Measurements from ENCODE around the gene PTPRN2.

PTPRN2 gene

GRCh38 chr7:157861551-157861950, 726.1 kb downstream of the PTPRN2 start:
- Histone ChIP-seq H3K18ac (ENCODE audit: low read length) (peak overlapping the region; percentile 94), H3K4me1 (ENCODE audit: control insufficient read depth in 2 of 2, insufficient read depth in 1 of 2, low read depth in 1 of 2, low read length in 2 of 2) (peaks cover 0 to 8% of the 10 kb centered on the region in 2 donors), H2BK5ac (ENCODE audit: low read length) (peak overlapping the region; percentile 60), H2AK5ac (ENCODE audit: low read depth, low read length) (peak overlapping the region; percentile 83), H2BK15ac (ENCODE audit: low read length) (no peak overlapping the region), H4K91ac (ENCODE audit: low read depth, low read length, poor library complexity) (no peak overlapping the region), H3K23ac (ENCODE audit: low read depth, low read length, poor library complexity) (peak overlapping the region; percentile 80), H3K27me3 (ENCODE audit: control insufficient read depth in 3 of 3, insufficient read depth in 3 of 3, low read depth in 1 of 3, low read length in 3 of 3) (no peaks in the 10 kb centered on the region), H3K9ac (ENCODE audit: low read depth, low read length, poor library complexity) (peak overlapping the region; percentile 66), H3K36me3 (replicated peaks in 1 of 2; ENCODE audit: control insufficient read depth in 2 of 2, insufficient read depth in 2 of 2, low read length in 2 of 2) (no peaks in the 10 kb centered on the region), H3K79me1 (ENCODE audit: low read depth, low read length) (no peaks in the 10 kb centered on the region), H2AFZ (ENCODE audit: low read length) (peak overlapping the region; percentile 16), H3K4me2 (ENCODE audit: insufficient read depth, low read length, poor library complexity, severe bottlenecking) (no peak overlapping the region), H2BK120ac (ENCODE audit: low read depth, low read length) (peak overlapping the region; percentile 54), H3K4me3 (ENCODE audit: low read length in 2 of 2) (no peak overlapping the region), H3K4ac (ENCODE audit: low read length) (no peak overlapping the region), H3K9me3 (replicated peaks in 1 of 2; ENCODE audit: control insufficient read depth in 2 of 2, insufficient read depth in 1 of 2, low read depth in 1 of 2, low read length in 2 of 2) (peaks cover 3 to 4% of the 10 kb centered on the region in 2 donors), H3K14ac (ENCODE audit: low read length) (peak overlapping the region; percentile 65), H3K27ac (replicated peaks; ENCODE audit: low read length) (no peak overlapping the region), H2BK12ac (ENCODE audit: low read length) (peak overlapping the region; percentile 96), H4K8ac (ENCODE audit: low read depth, low read length) (peak overlapping the region; percentile 70)
- no CpG with 5 or more reads among the region's 17 CpGs for WGBS, 2 donors (ENCODE audit: extremely low coverage in 2 of 2, insufficient read length in 2 of 2, insufficient replicate concordance in 1 of 2)
- DNase-seq (ENCODE audit: low spot score): no peak

- no peaks in the 10 kb centered on the region for H3K79me1 ChIP-seq (ENCODE audit: low read depth, low read length)
- H3K9ac ChIP-seq (ENCODE audit: low read depth, low read length, poor library complexity): peak overlapping the region; percentile 66
- no peak for DNase-seq (ENCODE audit: low spot score)
- H3K4me1 ChIP-seq (ENCODE audit: control insufficient read depth in 2 of 2, insufficient read depth in 1 of 2, low read depth in 1 of 2, low read length in 2 of 2): peaks cover 0 to 5% of the 10 kb centered on the region in 2 donors
- peak overlapping the region; percentile 70 for H4K8ac ChIP-seq (ENCODE audit: low read depth, low read length)
- H3K4ac ChIP-seq (ENCODE audit: low read length): no peak overlapping the region
- peak overlapping the region; percentile 96 for H2BK12ac ChIP-seq (ENCODE audit: low read length)
- H3K27me3 ChIP-seq (ENCODE audit: control insufficient read depth in 3 of 3, insufficient read depth in 3 of 3, low read depth in 1 of 3, low read length in 3 of 3): no peaks in the 10 kb centered on the region
- H2AFZ ChIP-seq (ENCODE audit: low read length): peak overlapping the region; percentile 16
- H3K27ac ChIP-seq (replicated peaks; ENCODE audit: low read length): no peak overlapping the region
- no peak overlapping the region for H3K23ac ChIP-seq (ENCODE audit: low read depth, low read length, poor library complexity)
- peak overlapping the region; percentile 83 for H2AK5ac ChIP-seq (ENCODE audit: low read depth, low read length)
- WGBS, 2 donors (ENCODE audit: extremely low coverage in 2 of 2, insufficient read length in 2 of 2, insufficient replicate concordance in 1 of 2): no CpG with 5 or more reads among the region's 21 CpGs
- H2BK5ac ChIP-seq (ENCODE audit: low read length): peak overlapping the region; percentile 60
- no peak overlapping the region for H3K4me2 ChIP-seq (ENCODE audit: insufficient read depth, low read length, poor library complexity, severe bottlenecking)
- peak overlapping the region; percentile 94 for H3K18ac ChIP-seq (ENCODE audit: low read length)
- no peaks in the 10 kb centered on the region for H3K36me3 ChIP-seq (replicated peaks in 1 of 2; ENCODE audit: control insufficient read depth in 2 of 2, insufficient read depth in 2 of 2, low read length in 2 of 2)
- no peak overlapping the region for H2BK15ac ChIP-seq (ENCODE audit: low read length)
- no peak overlapping the region for H4K91ac ChIP-seq (ENCODE audit: low read depth, low read length, poor library complexity)
- no peaks in the 10 kb centered on the region for H3K9me3 ChIP-seq (replicated peaks in 1 of 2; ENCODE audit: control insufficient read depth in 2 of 2, insufficient read depth in 1 of 2, low read depth in 1 of 2, low read length in 2 of 2)
- no peak overlapping the region for H3K4me3 ChIP-seq (ENCODE audit: low read length in 2 of 2)
- H3K14ac ChIP-seq (ENCODE audit: low read length): peak overlapping the region; percentile 65
- H2BK120ac ChIP-seq (ENCODE audit: low read depth, low read length): no peak overlapping the region
Measured at GRCh38 chr7:157861031-157861491, 726.6 kb downstream of the PTPRN2 start.

- Histone ChIP-seq H2BK12ac (ENCODE audit: low read length) (no peak overlapping the region), H3K23ac (ENCODE audit: low read depth, low read length, poor library complexity) (no peak overlapping the region), H3K4me1 (ENCODE audit: control insufficient read depth in 2 of 2, insufficient read depth in 1 of 2, low read depth in 1 of 2, low read length in 2 of 2) (peaks cover 0 to 8% of the 10 kb centered on the region in 2 donors), H2BK5ac (ENCODE audit: low read length) (no peak overlapping the region), H3K27me3 (ENCODE audit: control insufficient read depth in 3 of 3, insufficient read depth in 3 of 3, low read depth in 1 of 3, low read length in 3 of 3) (no peaks in the 10 kb centered on the region), H3K14ac (ENCODE audit: low read length) (peak overlapping the region; percentile 14), H4K91ac (ENCODE audit: low read depth, low read length, poor library complexity) (no peak overlapping the region), H2AFZ (ENCODE audit: low read length) (no peak overlapping the region), H2BK120ac (ENCODE audit: low read depth, low read length) (no peak overlapping the region), H3K4ac (ENCODE audit: low read length) (no peak overlapping the region), H3K18ac (ENCODE audit: low read length) (no peak overlapping the region), H3K79me1 (ENCODE audit: low read depth, low read length) (no peaks in the 10 kb centered on the region), H3K4me2 (ENCODE audit: insufficient read depth, low read length, poor library complexity, severe bottlenecking) (no peak overlapping the region), H3K9me3 (replicated peaks in 1 of 2; ENCODE audit: control insufficient read depth in 2 of 2, insufficient read depth in 1 of 2, low read depth in 1 of 2, low read length in 2 of 2) (no peaks in the 10 kb centered on the region), H2AK5ac (ENCODE audit: low read depth, low read length) (no peak overlapping the region), H3K4me3 (ENCODE audit: low read length in 2 of 2) (no peak overlapping the region), H3K27ac (replicated peaks; ENCODE audit: low read length) (no peak overlapping the region), H4K8ac (ENCODE audit: low read depth, low read length) (no peak overlapping the region), H3K36me3 (replicated peaks in 1 of 2; ENCODE audit: control insufficient read depth in 2 of 2, insufficient read depth in 2 of 2, low read length in 2 of 2) (no peaks in the 10 kb centered on the region), H3K9ac (ENCODE audit: low read depth, low read length, poor library complexity) (no peak overlapping the region), H2BK15ac (ENCODE audit: low read length) (no peak overlapping the region)
- DNase-seq (ENCODE audit: low spot score): no peak
- WGBS, 2 donors (ENCODE audit: extremely low coverage in 2 of 2, insufficient read length in 2 of 2, insufficient replicate concordance in 1 of 2): no CpG with 5 or more reads among the region's 11 CpGs
Measured at GRCh38 chr7:157860406-157860805, 727.2 kb downstream of the PTPRN2 start.

- peak overlapping the region; percentile 12 for H2BK12ac ChIP-seq (ENCODE audit: low read length)
Measured at GRCh38 chr7:157859915-157860314, 727.7 kb downstream of the PTPRN2 start.

More at GRCh38 chr7:157859915-157860314, 727.7 kb downstream of the PTPRN2 start:
- Histone ChIP-seq H3K27me3 (ENCODE audit: control insufficient read depth in 3 of 3, insufficient read depth in 3 of 3, low read depth in 1 of 3, low read length in 3 of 3) (no peaks in the 10 kb centered on the region), H3K79me1 (ENCODE audit: low read depth, low read length) (no peaks in the 10 kb centered on the region), H3K4me1 (ENCODE audit: control insufficient read depth in 2 of 2, insufficient read depth in 1 of 2, low read depth in 1 of 2, low read length in 2 of 2) (peaks cover 0 to 10% of the 10 kb centered on the region in 2 donors), H3K4me3 (ENCODE audit: low read length in 2 of 2) (no peak overlapping the region), H3K9me3 (replicated peaks in 1 of 2; ENCODE audit: control insufficient read depth in 2 of 2, insufficient read depth in 1 of 2, low read depth in 1 of 2, low read length in 2 of 2) (no peaks in the 10 kb centered on the region), H2BK120ac (ENCODE audit: low read depth, low read length) (no peak overlapping the region), H3K18ac (ENCODE audit: low read length) (peak overlapping the region; percentile 20), H2BK5ac (ENCODE audit: low read length) (no peak overlapping the region), H3K23ac (ENCODE audit: low read depth, low read length, poor library complexity) (no peak overlapping the region), H3K9ac (ENCODE audit: low read depth, low read length, poor library complexity) (no peak overlapping the region), H3K14ac (ENCODE audit: low read length) (peak overlapping the region; percentile 14), H2BK15ac (ENCODE audit: low read length) (no peak overlapping the region), H3K4me2 (ENCODE audit: insufficient read depth, low read length, poor library complexity, severe bottlenecking) (no peak overlapping the region), H4K8ac (ENCODE audit: low read depth, low read length) (no peak overlapping the region), H2AFZ (ENCODE audit: low read length) (no peak overlapping the region), H2AK5ac (ENCODE audit: low read depth, low read length) (peak overlapping the region; percentile 15), H4K91ac (ENCODE audit: low read depth, low read length, poor library complexity) (no peak overlapping the region), H3K27ac (replicated peaks; ENCODE audit: low read length) (no peak overlapping the region), H3K36me3 (replicated peaks in 1 of 2; ENCODE audit: control insufficient read depth in 2 of 2, insufficient read depth in 2 of 2, low read length in 2 of 2) (no peaks in the 10 kb centered on the region), H3K4ac (ENCODE audit: low read length) (no peak overlapping the region)
- no peak for DNase-seq (ENCODE audit: low spot score)
- WGBS, 2 donors (ENCODE audit: extremely low coverage in 2 of 2, insufficient read length in 2 of 2, insufficient replicate concordance in 1 of 2): no CpG with 5 or more reads among the region's 6 CpGs
